ENCODE data around the gene SNRNP35.

GRCh38 chr12:123410041-123410412, 47.9 kb upstream of the SNRNP35 start:
- no peak for TF ChIP-seq POLR2A (IDR thresholded peaks at IDR 0.05)
- TF ChIP-seq CTCF (IDR thresholded peaks at IDR 0.05): no peak
- no peak for TF ChIP-seq EP300 (IDR thresholded peaks at IDR 0.05)

Measured in ovary (tissue), 3 donors.